Measurements from ENCODE around the gene RAB1A.
"Not testable (repeated sequence)": the region's sequence is repeated elsewhere in the genome, so short reads cannot be mapped to it uniquely, and the experiment has no call there.

The RAB1A gene

GRCh38 chr2:65129826-65130663, at the start of gene RAB1A:
TSS of gene RAB1A (minus strand) at chr2:65130106. CDS start at chr2:65129915, 191 bp downstream.
- DNase-seq, result peak; percentile 99

- DNase-seq, result no peak
Observed at GRCh38 chr2:65177751-65178442, 48.0 kb upstream of the RAB1A start.

- no peak for DNase-seq
Observed at GRCh38 chr2:65175894-65176530, 46.1 kb upstream of the RAB1A start.

GRCh38 chr2:65174031-65174430, 44.1 kb upstream of the RAB1A start:
- not testable (repeated sequence) for DNase-seq

GRCh38 chr2:65172994-65173790, 43.3 kb upstream of the RAB1A start:
- DNase-seq, result no peak

- not testable (repeated sequence) for DNase-seq
Observed at GRCh38 chr2:65170611-65171477, 40.9 kb upstream of the RAB1A start.

- DNase-seq, result no peak
Observed at GRCh38 chr2:65169760-65170136, 39.8 kb upstream of the RAB1A start.

- DNase-seq, result no peak
Observed at GRCh38 chr2:65165558-65165957, 35.7 kb upstream of the RAB1A start.

GRCh38 chr2:65164426-65164891, 34.6 kb upstream of the RAB1A start:
- DNase-seq, result no peak

GRCh38 chr2:65161551-65162100, 31.7 kb upstream of the RAB1A start:
- DNase-seq, result no peak

- no peak for DNase-seq
Observed at GRCh38 chr2:65159906-65160305, 30.0 kb upstream of the RAB1A start.

- DNase-seq, result no peak
Observed at GRCh38 chr2:65159261-65159660, 29.4 kb upstream of the RAB1A start.

- no peak for DNase-seq
Observed at GRCh38 chr2:65158557-65158956, 28.7 kb upstream of the RAB1A start.

GRCh38 chr2:65157856-65158255, 27.9 kb upstream of the RAB1A start:
- not testable (repeated sequence) for DNase-seq

- no peak for DNase-seq
Observed at GRCh38 chr2:65156041-65156440, 26.1 kb upstream of the RAB1A start.

GRCh38 chr2:65153515-65153914, 23.6 kb upstream of the RAB1A start:
- DNase-seq, result no peak

- DNase-seq, result no peak
Observed at GRCh38 chr2:65146078-65146477, 16.2 kb upstream of the RAB1A start.

- DNase-seq, result no peak
Observed at GRCh38 chr2:65144571-65144970, 14.7 kb upstream of the RAB1A start.

- peak; percentile 2 for DNase-seq
Observed at GRCh38 chr2:65142515-65142914, 12.6 kb upstream of the RAB1A start.

- DNase-seq, result no peak
Observed at GRCh38 chr2:65137197-65137775, 7.4 kb upstream of the RAB1A start.

GRCh38 chr2:65136253-65136652, 6.3 kb upstream of the RAB1A start:
- DNase-seq, result no peak

Data from NCI-H146 (cell line).